OCI-LY1 (cell line): Measurements from ENCODE around the gene DNAH11.

Experiments
- H2AFZ ChIP-seq: fragments of 200-600 bp; sonication (generic), shearing (Covaris generic); 2 replicates; pipeline ENCODE4 v1.6.0; 2014; ENCODE audit warnings: antibody characterized with exemption, mild to moderate bottlenecking, low read length
- H3F3A ChIP-seq: fragments of 200-600 bp; sonication (generic), shearing (Covaris generic); 2 replicates; pipeline ENCODE4 v1.6.0; 2014; ENCODE audit warnings: mild to moderate bottlenecking, antibody characterized with exemption, low read length, moderate library complexity; ENCODE audit not compliant: insufficient read depth
- H3K27ac ChIP-seq: fragments of 200-600 bp; sonication (generic); 2 replicates; pipeline ENCODE4 v1.5.1; 2014; ENCODE audit warnings: low read length, mixed run types, mild to moderate bottlenecking, low read depth; ENCODE audit not compliant: poor library complexity, severe bottlenecking
- H3K27me3 ChIP-seq: fragments of 200-600 bp; sonication (generic); 2 replicates; pipeline ENCODE4 v1.6.0; 2014; ENCODE audit warnings: antibody characterized with exemption, mild to moderate bottlenecking, low read length, moderate library complexity; ENCODE audit not compliant: insufficient read depth
- H3K36me3 ChIP-seq: fragments of 200-600 bp; sonication (generic); 2 replicates; pipeline ENCODE4 v1.6.1; 2014; ENCODE audit warnings: mild to moderate bottlenecking, antibody characterized with exemption, low read length, moderate library complexity, mixed read lengths; ENCODE audit not compliant: insufficient read depth
- H3K4me1 ChIP-seq: fragments of 200-600 bp; sonication (generic); 2 replicates; pipeline ENCODE4 v1.5.1; 2014; ENCODE audit warnings: mild to moderate bottlenecking, low read length, moderate library complexity; ENCODE audit not compliant: insufficient read depth, severe bottlenecking
- H3K4me2 ChIP-seq: fragments of 200-600 bp; sonication (generic), shearing (Covaris generic); 2 replicates; pipeline ENCODE4 v1.6.1; 2014; ENCODE audit warnings: low read length
- H3K4me3 ChIP-seq: fragments of 200-600 bp; sonication (generic); 2 replicates; pipeline ENCODE4 v1.5.1; 2014; ENCODE audit warnings: low read length, low read depth, mild to moderate bottlenecking, mixed read lengths; ENCODE audit not compliant: poor library complexity, severe bottlenecking
- H3K79me2 ChIP-seq: fragments of 200-600 bp; shearing (Covaris generic); 2 replicates; pipeline ENCODE4 v1.6.1; 2016; ENCODE audit warnings: mixed run types, low read length, mixed read lengths; ENCODE audit not compliant: insufficient read depth
- H3K9ac ChIP-seq: fragments of 200-600 bp; sonication (generic), shearing (Covaris generic); 2 replicates; pipeline ENCODE4 v1.6.1; 2014; ENCODE audit warnings: mild to moderate bottlenecking, low read length, mixed read lengths
- H3K9me2 ChIP-seq: fragments of 200-600 bp; sonication (generic), shearing (Covaris generic); 2 replicates; pipeline ENCODE4 v1.6.1; 2014; ENCODE audit warnings: low read depth, mild to moderate bottlenecking, low read length, mixed read lengths
- H3K9me3 ChIP-seq: fragments of 200-600 bp; shearing (Covaris generic); 2 replicates; pipeline ENCODE4 v1.6.1; 2014; ENCODE audit warnings: low read length, mixed read lengths
- H4K20me1 ChIP-seq: fragments of 200-600 bp; sonication (generic), shearing (Covaris generic); 2 replicates; pipeline ENCODE4 v1.6.0; 2016; ENCODE audit warnings: mild to moderate bottlenecking, low read length; ENCODE audit not compliant: insufficient read depth
- EZH2 ChIP-seq: fragments of 200-600 bp; sonication (generic), shearing (Covaris generic); IDR thresholded peaks from 2 replicates; pipeline ENCODE4 v1.8.0; 2017; ENCODE audit warnings: borderline replicate concordance, mixed run types, mild to moderate bottlenecking, antibody characterized with exemption, low read length, moderate library complexity, mixed read lengths
- TF ChIP-seq, protein P1 (sequence below): fragments of 200-600 bp; sonication (generic), shearing (Covaris generic); IDR thresholded peaks from 2 replicates; pipeline ENCODE4 v1.5.1; 2017; ENCODE audit warnings: mild to moderate bottlenecking, antibody characterized with exemption, low read length, moderate library complexity, mixed read lengths

Gene DNAH11

GRCh38 chr7:21670496-21670895, 127.7 kb downstream of the DNAH11 start:
- TF ChIP-seq EZH2 = no peak
- TF ChIP-seq, protein P1, sequence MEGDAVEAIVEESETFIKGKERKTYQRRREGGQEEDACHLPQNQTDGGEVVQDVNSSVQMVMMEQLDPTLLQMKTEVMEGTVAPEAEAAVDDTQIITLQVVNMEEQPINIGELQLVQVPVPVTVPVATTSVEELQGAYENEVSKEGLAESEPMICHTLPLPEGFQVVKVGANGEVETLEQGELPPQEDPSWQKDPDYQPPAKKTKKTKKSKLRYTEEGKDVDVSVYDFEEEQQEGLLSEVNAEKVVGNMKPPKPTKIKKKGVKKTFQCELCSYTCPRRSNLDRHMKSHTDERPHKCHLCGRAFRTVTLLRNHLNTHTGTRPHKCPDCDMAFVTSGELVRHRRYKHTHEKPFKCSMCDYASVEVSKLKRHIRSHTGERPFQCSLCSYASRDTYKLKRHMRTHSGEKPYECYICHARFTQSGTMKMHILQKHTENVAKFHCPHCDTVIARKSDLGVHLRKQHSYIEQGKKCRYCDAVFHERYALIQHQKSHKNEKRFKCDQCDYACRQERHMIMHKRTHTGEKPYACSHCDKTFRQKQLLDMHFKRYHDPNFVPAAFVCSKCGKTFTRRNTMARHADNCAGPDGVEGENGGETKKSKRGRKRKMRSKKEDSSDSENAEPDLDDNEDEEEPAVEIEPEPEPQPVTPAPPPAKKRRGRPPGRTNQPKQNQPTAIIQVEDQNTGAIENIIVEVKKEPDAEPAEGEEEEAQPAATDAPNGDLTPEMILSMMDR = no peak
- Histone ChIP-seq H3K36me3 (no peaks in the 10 kb centered on the region), H3K27me3 (no peaks in the 10 kb centered on the region), H2AFZ (no peak overlapping the region), H3K79me2 (no peaks in the 10 kb centered on the region), H3K4me2 (no peak overlapping the region), H3K9me3 (no peaks in the 10 kb centered on the region), H3K9ac (no peak overlapping the region), H3K4me1 (no peaks in the 10 kb centered on the region), H3K9me2 (no peaks in the 10 kb centered on the region), H3K27ac (no peak overlapping the region), H4K20me1 (no peaks in the 10 kb centered on the region), H3K4me3 (no peak overlapping the region), H3F3A (no peaks in the 10 kb centered on the region)

GRCh38 chr7:21671859-21672258, 129.0 kb downstream of the DNAH11 start:
- no peaks in the 10 kb centered on the region for H3K9me3 ChIP-seq
- H3K9ac ChIP-seq = no peak overlapping the region
- H3K4me1 ChIP-seq = no peaks in the 10 kb centered on the region
- H3K9me2 ChIP-seq = no peaks in the 10 kb centered on the region
- H3K36me3 ChIP-seq = no peaks in the 10 kb centered on the region
- no peaks in the 10 kb centered on the region for H3F3A ChIP-seq
- no peaks in the 10 kb centered on the region for H3K79me2 ChIP-seq
- no peak overlapping the region for H3K4me3 ChIP-seq
- no peak overlapping the region for H3K27ac ChIP-seq
- H3K27me3 ChIP-seq = no peaks in the 10 kb centered on the region
- TF ChIP-seq EZH2 = no peak
- TF ChIP-seq, protein P1 = no peak
- H4K20me1 ChIP-seq = no peaks in the 10 kb centered on the region
- H3K4me2 ChIP-seq = no peak overlapping the region
- H2AFZ ChIP-seq = 0 out of 2 replicates have a peak overlapping the region, but pooled peaks have one; percentile 19

GRCh38 chr7:21675255-21675654, 132.4 kb downstream of the DNAH11 start:
- no peaks in the 10 kb centered on the region for H4K20me1 ChIP-seq
- no peaks in the 10 kb centered on the region for H3K9me2 ChIP-seq
- no peaks in the 10 kb centered on the region for H3K36me3 ChIP-seq
- H3K27ac ChIP-seq = no peak overlapping the region
- no peak overlapping the region for H3K4me3 ChIP-seq
- H3K4me2 ChIP-seq = no peak overlapping the region
- no peaks in the 10 kb centered on the region for H3F3A ChIP-seq
- no peak for TF ChIP-seq EZH2
- TF ChIP-seq, protein P1 = no peak
- no peaks in the 10 kb centered on the region for H3K4me1 ChIP-seq
- H3K27me3 ChIP-seq = no peaks in the 10 kb centered on the region
- H3K9ac ChIP-seq = no peak overlapping the region
- no peaks in the 10 kb centered on the region for H3K79me2 ChIP-seq
- H2AFZ ChIP-seq = no peak overlapping the region
- H3K9me3 ChIP-seq = no peaks in the 10 kb centered on the region
